GM23338 (cell line): ENCODE results near the gene CT45A1. TPM values are rescaled to one million over a fixed set of nuclear protein-coding genes. Genes with fewer than 3 reads are reported as not detected.

Experiments
- polyA plus RNA-seq: library from polyadenylated mRNA; unstranded; fragments of >200 nt; fragmentation: Nextera tagmentation; extraction: Ambion mirVana; gene quantifications from 2 replicates; pipeline ENCODE4 v1.2.1, GENCODE V29; 2016
- small RNA-seq: library from RNA; depleted of rRNA; stranded (forward); fragments of <200 nt; gene quantifications from one replicate; pipeline ENCODE3, GENCODE V24; 2014; ENCODE audit warnings: low replicate concordance
- total RNA-seq: library from RNA; depleted of rRNA; stranded (reverse); fragments of >200 nt; shearing (Covaris generic); gene quantifications from 2 replicates; pipeline ENCODE4 v1.2.3, GENCODE V29; 2014; rRNA removed

The CT45A1 gene
- total and polyA plus RNA-seq, 2 experiments from 2014 or later: not detected

Small RNAs within 50 kb of the gene (small RNA-seq; reads per million reads assigned to genes)
- gene AC240442.1: not detected

Other genes with a start within 250 kb of the CT45A1 start
- gene INTS6L, start 193.0 kb upstream of the CT45A1 start, total RNA-seq: 6.4 and 21.9 TPM in 2 replicates
- gene INTS6L, start 193.0 kb upstream of the CT45A1 start, polyA plus RNA-seq: 4.5 and 4.8 TPM in 2 replicates
- not detected in 2 replicates for gene CT45A3, start 54.6 kb downstream of the CT45A1 start, total RNA-seq
- gene CT45A3, start 54.6 kb downstream of the CT45A1 start, polyA plus RNA-seq: not detected in 2 replicates
- gene CT45A5, start 71.9 kb downstream of the CT45A1 start, total RNA-seq: not detected in 2 replicates
- gene CT45A5, start 71.9 kb downstream of the CT45A1 start, polyA plus RNA-seq: not detected in 2 replicates
- gene CT45A6, start 89.1 kb downstream of the CT45A1 start, total RNA-seq: not detected in 2 replicates
- not detected in 2 replicates for gene CT45A6, start 89.1 kb downstream of the CT45A1 start, polyA plus RNA-seq
- not detected in 2 replicates for gene CT45A2, start 106.4 kb downstream of the CT45A1 start, total RNA-seq
- gene CT45A2, start 106.4 kb downstream of the CT45A1 start, polyA plus RNA-seq: not detected in 2 replicates
- gene CT45A7, start 123.6 kb downstream of the CT45A1 start, total RNA-seq: not detected in 2 replicates
- not detected in 2 replicates for gene CT45A7, start 123.6 kb downstream of the CT45A1 start, polyA plus RNA-seq
- gene CT45A8, start 140.9 kb downstream of the CT45A1 start, total RNA-seq: not detected in 2 replicates
- not detected in 2 replicates for gene CT45A8, start 140.9 kb downstream of the CT45A1 start, polyA plus RNA-seq
- gene CT45A9, start 158.2 kb downstream of the CT45A1 start, total RNA-seq: not detected in 2 replicates
- gene CT45A9, start 158.2 kb downstream of the CT45A1 start, polyA plus RNA-seq: not detected in 2 replicates
- not detected in 2 replicates for gene CT45A10, start 179.8 kb downstream of the CT45A1 start, total RNA-seq
- not detected in 2 replicates for gene CT45A10, start 179.8 kb downstream of the CT45A1 start, polyA plus RNA-seq
- gene SAGE1, start 180.1 kb downstream of the CT45A1 start, total RNA-seq: 0.19 TPM in 1 of 2 replicates, not detected in the other
- not detected in 2 replicates for gene SAGE1, start 180.1 kb downstream of the CT45A1 start, polyA plus RNA-seq